ENCODE results near the gene PNMA1. TPM values are rescaled to one million over a fixed set of nuclear protein-coding genes. Genes with fewer than 3 reads are reported as not detected.

The PNMA1 gene
- total and polyA plus RNA-seq, 2 of the 13 experiments (the other 11 are each of a cell fraction or from before 2014, with no cell fraction given): 7.0 to 8.3 TPM

- 0 out of 2 replicates have a peak, but pooled peaks have one; percentile 45 for TF ChIP-seq ZBTB10 (CRISPR knock-in tag; IDR thresholded peaks at IDR 0.05; ENCODE audit: borderline replicate concordance)
- TF ChIP-seq USF2 (IDR thresholded peaks at IDR 0.05; ENCODE audit: low read depth, low read length): no peak
- TF ChIP-seq USF2 (CRISPR knock-in tag; IDR thresholded peaks at IDR 0.05; ENCODE audit: borderline replicate concordance): peak; percentile 97; the same call in 1 of the 2 replicates
- peak; percentile 63; the same call in 1 of the 2 replicates for TF ChIP-seq ZNF639 (CRISPR knock-in tag; conservative IDR thresholded peaks at IDR 0.05)
- TF ChIP-seq ZNF615 (CRISPR knock-in tag; IDR thresholded peaks at IDR 0.05; ENCODE audit: borderline replicate concordance): 0 out of 2 replicates have a peak, but pooled peaks have one; percentile 61
- peak; percentile 6 to 57 for TF ChIP-seq EP300 (IDR thresholded peaks at IDR 0.05; ENCODE audit: low read depth in 2 of 2, low read length in 2 of 2)
- TF ChIP-seq EP300 (CRISPR knock-in tag; IDR thresholded peaks at IDR 0.05; ENCODE audit: borderline replicate concordance): peak; percentile 42; the same call in 1 of the 2 replicates
- TF ChIP-seq TBX2 (CRISPR knock-in tag; IDR thresholded peaks at IDR 0.05; ENCODE audit: borderline replicate concordance): peak; percentile 93
- TF ChIP-seq KDM5B (CRISPR knock-in tag; IDR thresholded peaks at IDR 0.05; ENCODE audit: borderline replicate concordance): peak; percentile 83
- peak; percentile 78 for TF ChIP-seq GFI1 (CRISPR knock-in tag; IDR thresholded peaks at IDR 0.05; ENCODE audit: borderline replicate concordance)
- TF ChIP-seq ZNF891 (CRISPR knock-in tag; IDR thresholded peaks at IDR 0.05): peak; percentile 56
- peak in 1 of 2 experiments; percentile 92; a peak in 1 of 4 replicates for TF ChIP-seq KLF16 (CRISPR knock-in tag; IDR thresholded peaks at IDR 0.05)
- TF ChIP-seq RELA (CRISPR knock-in tag; IDR thresholded peaks at IDR 0.05): peak; percentile 91; the same call in 1 of the 2 replicates
- TF ChIP-seq SMYD3 (CRISPR knock-in tag; IDR thresholded peaks at IDR 0.05): 0 out of 2 replicates have a peak, but pooled peaks have one; percentile 34
- TF ChIP-seq RFX3 (CRISPR knock-in tag; IDR thresholded peaks at IDR 0.05): no peak
- no peak for TF ChIP-seq ZNF468 (CRISPR knock-in tag; IDR thresholded peaks at IDR 0.05)
- TF ChIP-seq ARNT2 (CRISPR knock-in tag; IDR thresholded peaks at IDR 0.05; ENCODE audit: low read depth): 0 out of 2 replicates have a peak, but pooled peaks have one; percentile 40
- TF ChIP-seq NR0B2 (CRISPR knock-in tag; IDR thresholded peaks at IDR 0.05): peak; percentile 81; the same call in 1 of the 2 replicates
- 0 out of 2 replicates have a peak, but pooled peaks have one; percentile 79 for TF ChIP-seq ZNF101 (CRISPR knock-in tag; IDR thresholded peaks at IDR 0.05; ENCODE audit: borderline replicate concordance, low read depth)
- TF ChIP-seq WIZ (CRISPR knock-in tag; IDR thresholded peaks at IDR 0.05): peak; percentile 90; the same call in 1 of the 2 replicates
- TF ChIP-seq PCBP1 (IDR thresholded peaks at IDR 0.05; ENCODE audit: borderline replicate concordance, low read depth, low read length): no peak
Measured at GRCh38 chr14:73759714-73760597, 45.8 kb upstream of the PNMA1 start (continued).

All from HepG2 (cell line).